T-helper 1 cell treated with Interleukin-12 subunit alpha and Interleukin-12 subunit beta and Interleukin-4 antibody, amounts not matched to agents 30 μg/mL and 1 μg/mL, for 36 hours (primary cell): ENCODE data around the gene GDF15.
A peak's percentile ranks its signal among the peaks of the same experiment; 100 is the strongest.

ENCODE experiments used
- H3K27ac Mint-ChIP-seq: one replicate; pipeline ENCODE4 v1.8.0; 2021; ENCODE audit warnings: mild to moderate bottlenecking, mixed read lengths
- H3K27me3 Mint-ChIP-seq: one replicate; pipeline ENCODE4 v1.8.0; 2021; ENCODE audit warnings: low read depth, mixed read lengths
- H3K36me3 Mint-ChIP-seq: one replicate; pipeline ENCODE4 v1.8.0; 2021; ENCODE audit warnings: low read depth, mixed read lengths
- H3K4me1 Mint-ChIP-seq: one replicate; pipeline ENCODE4 v1.8.0; 2021; ENCODE audit warnings: low read depth, mixed read lengths
- H3K4me3 Mint-ChIP-seq: one replicate; pipeline ENCODE4 v1.8.0; 2021; ENCODE audit warnings: mild to moderate bottlenecking, moderate library complexity, mixed read lengths
- H3K9me3 Mint-ChIP-seq: one replicate; pipeline ENCODE4 v1.8.0; 2021; ENCODE audit warnings: mixed read lengths

The GDF15 gene

DNA sequence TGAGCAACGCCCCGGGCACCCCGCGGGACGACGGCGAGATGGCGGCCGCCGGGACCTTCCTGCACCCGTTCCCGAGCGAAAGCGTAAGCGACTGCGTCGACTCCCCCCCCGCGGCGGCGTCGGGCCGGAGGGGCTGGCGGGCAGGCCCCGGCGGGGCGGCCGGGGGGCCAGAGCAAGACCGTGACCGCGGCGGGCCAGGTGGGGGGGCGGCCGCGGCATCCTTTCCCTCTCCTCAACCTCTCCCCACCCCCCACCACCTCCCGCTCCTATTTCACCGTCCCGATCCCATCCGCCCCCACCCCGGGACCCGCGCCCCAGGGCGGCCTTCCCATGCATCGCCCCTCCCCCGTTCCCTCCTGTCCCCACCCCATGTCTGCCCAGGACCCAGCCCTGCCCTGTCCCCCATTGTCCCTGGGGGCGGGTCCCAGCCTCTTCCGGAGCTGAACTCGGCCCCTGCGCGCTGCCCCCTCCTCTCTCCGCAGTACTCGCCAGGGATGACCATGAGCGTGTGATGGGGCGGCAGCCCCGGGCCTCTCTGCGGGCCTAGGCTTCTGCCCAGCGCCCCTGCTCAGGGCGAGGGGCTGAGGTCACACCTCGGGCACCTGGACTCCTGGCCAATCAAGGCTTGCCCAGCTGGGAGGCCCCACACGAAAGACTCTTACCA lies 47.9 kb downstream of the GDF15 start:
- Mint-ChIP-seq H3K9me3 (no peaks in the 10 kb centered on the region), H3K4me1 (peaks cover 7% of the 10 kb centered on the region), H3K4me3 (no peak overlapping the region), H3K27me3 (no peaks in the 10 kb centered on the region), H3K36me3 (peaks cover 3% of the 10 kb centered on the region), H3K27ac (no peak overlapping the region)

DNA sequence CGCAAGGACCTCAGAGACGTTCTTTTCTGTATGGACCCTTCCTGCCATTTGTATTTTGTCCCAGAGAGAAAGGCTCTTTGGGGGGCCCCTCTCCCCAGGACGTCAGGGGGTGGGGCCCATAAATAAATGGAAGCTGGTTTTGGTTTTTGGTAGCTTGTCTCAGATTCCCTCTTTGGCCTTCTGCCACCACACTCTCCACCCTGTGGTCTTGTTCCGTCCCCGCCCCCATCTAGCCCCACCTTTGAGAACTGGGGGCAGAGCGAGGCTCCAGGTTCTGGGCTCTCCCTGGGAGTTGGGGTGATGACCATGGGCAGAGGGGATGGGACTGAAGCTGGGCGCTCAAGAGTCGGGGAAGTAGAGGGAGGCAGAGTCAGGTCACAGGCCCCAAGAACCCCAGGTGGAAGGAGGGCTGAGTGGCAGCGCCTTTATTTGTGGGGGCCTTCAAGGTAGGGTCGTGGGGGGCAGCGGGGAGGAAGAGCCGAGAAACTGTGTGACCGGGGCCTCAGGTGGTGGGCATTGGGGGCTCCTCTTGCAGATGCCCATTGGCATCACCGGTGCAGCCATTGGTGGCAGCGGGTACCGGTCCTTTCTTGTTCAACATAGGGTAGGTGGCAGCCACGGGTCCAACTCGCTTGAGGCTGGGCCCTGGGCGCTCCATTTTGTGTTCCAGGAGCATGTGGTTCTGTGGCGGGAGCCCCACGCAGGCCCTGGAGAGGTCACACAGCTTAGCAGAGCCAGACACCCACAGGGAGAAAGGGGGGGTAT lies 48.6 kb downstream of the GDF15 start:
- Mint-ChIP-seq H3K27me3 (no peaks in the 10 kb centered on the region), H3K4me1 (peaks cover 11% of the 10 kb centered on the region), H3K36me3 (peaks cover 3% of the 10 kb centered on the region), H3K9me3 (no peaks in the 10 kb centered on the region), H3K27ac (no peak overlapping the region), H3K4me3 (no peak overlapping the region)

DNA sequence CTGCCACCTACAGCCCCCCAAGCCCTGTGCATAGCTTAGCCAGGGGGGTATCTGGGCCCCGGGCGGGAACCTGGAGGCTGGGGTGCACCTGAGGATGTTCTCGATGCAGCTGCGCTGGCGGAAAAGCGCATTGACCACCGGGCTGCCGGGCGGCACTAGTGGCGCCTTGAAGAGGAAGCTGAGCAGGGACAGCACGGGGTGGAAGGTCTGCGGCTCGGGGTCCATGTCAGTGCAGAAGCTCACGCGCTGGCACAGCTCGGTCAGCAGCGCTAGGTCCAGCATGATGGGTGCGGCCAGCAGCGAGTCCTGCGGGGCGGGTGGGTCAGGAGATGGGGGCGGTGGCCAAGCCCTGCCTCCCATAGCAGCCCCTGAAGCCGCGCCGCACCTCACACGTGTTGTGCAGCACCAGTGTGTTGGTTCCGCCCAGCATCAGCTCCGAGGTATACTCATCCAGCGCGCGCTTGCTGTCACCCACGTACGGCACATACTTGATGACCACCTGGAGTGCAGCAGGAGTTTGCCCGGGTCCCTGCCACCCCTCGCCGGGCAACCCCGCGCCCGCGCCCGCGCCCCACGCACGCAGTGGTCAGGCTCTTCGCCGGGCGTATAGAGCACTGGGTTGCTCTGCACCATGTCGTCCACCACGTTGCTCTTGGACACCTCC lies 49.4 kb downstream of the GDF15 start:
- H3K4me1 Mint-ChIP-seq, result peaks cover 10% of the 10 kb centered on the region
- no peaks in the 10 kb centered on the region for H3K27me3 Mint-ChIP-seq
- no peak overlapping the region for H3K4me3 Mint-ChIP-seq
- no peak overlapping the region for H3K27ac Mint-ChIP-seq
- H3K36me3 Mint-ChIP-seq, result peaks cover 4% of the 10 kb centered on the region
- H3K9me3 Mint-ChIP-seq, result no peaks in the 10 kb centered on the region

DNA sequence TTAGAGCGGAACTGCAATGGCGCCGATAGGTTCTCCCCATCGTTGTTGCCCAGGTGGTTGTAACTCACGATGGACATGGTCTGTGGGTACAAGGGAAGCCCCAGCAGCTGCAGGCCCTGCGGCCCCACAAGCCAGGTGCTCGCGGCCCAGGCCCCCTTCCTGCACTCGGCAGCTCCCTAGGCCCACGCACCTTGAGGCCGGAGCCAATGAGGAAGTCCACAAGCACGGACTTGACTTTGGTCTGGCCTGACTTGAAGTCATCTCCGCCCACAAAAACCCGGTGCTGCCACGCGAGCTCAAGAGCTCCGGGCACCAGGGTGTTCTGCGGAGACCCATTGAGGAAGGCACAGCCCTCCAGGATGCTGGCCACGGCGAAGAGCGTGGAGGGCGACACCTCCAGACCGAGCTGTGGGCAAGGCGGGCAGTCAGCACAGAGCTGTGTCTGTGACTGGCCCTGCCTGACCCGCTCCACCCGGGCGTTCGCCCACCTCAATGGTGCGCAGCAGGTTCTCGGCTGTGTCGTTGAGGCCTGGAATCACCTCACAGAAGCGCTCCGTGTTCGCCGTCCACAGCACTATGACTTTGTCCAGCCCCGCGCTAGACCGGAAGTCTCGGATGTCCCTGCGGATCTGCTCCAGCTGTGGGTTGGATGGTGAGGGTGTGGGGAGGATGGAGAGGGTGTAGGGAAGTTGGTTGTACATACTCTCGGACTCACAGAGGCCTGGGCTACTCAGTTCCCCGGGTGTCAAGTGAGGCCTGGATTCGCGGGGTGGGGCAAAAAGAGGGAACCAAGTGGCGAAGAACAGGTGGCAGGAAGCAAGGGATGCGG lies 50.1 kb downstream of the GDF15 start:
- H3K36me3 Mint-ChIP-seq, result peaks cover 9% of the 10 kb centered on the region
- H3K4me3 Mint-ChIP-seq, result peak overlapping the region; percentile 56
- no peaks in the 10 kb centered on the region for H3K9me3 Mint-ChIP-seq
- H3K4me1 Mint-ChIP-seq, result peaks cover 8% of the 10 kb centered on the region
- no peak overlapping the region for H3K27ac Mint-ChIP-seq
- H3K27me3 Mint-ChIP-seq, result no peaks in the 10 kb centered on the region

DNA sequence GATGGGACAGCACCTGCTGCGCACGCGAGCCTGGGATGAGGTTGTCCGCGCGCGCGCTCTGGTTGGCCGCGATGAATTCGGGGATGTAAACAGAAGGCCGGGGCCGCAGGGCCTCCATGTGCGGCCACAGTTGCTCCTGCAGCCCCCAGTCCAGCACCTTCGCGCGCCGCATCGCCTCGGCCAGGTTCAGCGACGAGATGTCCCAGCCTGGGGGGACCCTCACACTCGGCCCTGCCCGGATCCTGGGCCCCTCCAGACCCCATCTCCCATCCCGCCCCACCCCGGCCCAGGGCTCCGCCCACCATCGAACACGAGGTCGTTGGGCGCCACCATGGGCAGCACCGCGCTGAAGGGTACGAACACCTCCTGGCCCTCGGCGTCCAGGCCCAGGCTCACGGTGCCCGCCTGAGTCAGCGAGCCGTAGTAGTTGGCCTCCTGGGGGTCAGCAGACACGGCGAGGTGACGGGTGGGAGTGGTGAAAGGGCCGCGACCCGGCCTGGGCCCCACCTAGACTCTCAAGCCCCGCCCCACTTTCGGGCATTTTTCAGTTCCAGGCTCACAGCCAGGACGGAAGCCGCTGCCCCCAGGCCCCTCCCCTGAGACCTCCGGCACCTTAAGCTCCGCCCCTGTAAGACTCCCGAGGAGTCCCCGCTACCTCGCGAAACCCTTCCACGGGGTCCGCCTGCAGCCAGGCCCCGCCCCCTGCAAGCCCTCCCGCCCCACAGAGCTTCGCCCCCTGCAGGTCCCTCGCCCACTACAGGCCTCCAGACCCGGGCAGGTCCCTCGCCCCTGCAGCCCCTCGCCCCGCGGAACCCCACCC lies 50.9 kb downstream of the GDF15 start:
- Mint-ChIP-seq H3K27ac (no peak overlapping the region), H3K4me3 (peak overlapping the region; percentile 59), H3K4me1 (peaks cover 13% of the 10 kb centered on the region), H3K9me3 (no peaks in the 10 kb centered on the region), H3K36me3 (peaks cover 9% of the 10 kb centered on the region), H3K27me3 (no peaks in the 10 kb centered on the region)

DNA sequence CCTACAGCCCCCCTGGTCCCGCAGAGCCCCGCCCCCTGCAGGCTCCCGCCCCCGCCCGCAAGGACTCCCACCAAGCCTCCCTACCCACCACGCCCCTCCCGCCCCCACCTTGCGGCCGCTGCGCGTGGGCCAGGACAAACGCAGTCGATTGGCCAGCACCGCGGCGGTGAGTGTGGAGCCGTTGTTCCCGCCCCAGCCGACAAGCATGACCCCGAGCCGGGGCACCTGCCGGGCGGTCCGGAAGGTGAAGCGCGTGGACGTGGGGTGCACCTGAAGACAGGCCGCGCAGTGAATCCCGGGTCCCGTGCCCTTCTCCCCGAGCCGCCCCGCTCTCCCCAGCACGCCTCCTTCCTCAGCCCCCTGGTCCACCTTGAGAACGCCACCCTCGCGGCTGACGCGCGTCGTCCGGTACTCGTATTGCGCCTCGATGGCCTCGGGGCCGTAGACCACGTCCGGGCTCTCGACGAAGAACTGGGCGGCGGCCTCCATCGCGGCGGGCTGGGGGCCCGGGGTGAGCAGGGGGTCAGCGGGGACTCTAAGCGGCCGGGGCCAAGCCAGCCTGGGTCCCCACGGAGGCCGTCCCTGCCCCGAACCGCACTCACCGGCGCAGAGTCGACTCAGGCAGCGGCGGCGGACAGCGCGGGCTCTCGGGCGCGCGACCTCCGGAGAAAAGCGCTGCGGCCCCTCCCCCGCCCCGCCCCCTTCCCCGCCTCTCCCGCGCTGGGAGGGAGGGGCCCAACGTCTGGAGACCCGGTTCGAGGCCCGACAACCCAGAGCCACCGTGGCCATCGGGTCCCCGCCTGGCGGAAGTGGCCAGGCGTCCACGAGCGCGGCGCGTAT lies 51.8 kb downstream of the GDF15 start, which contains the start of gene ISYNA1:
Gene ISYNA1 (minus strand): TSS at position 643 of the 840 bp plus-strand sequence. CDS start 154 bp downstream, at position 489.
- H3K27me3 Mint-ChIP-seq, result no peaks in the 10 kb centered on the region
- no peak within 1 kb of the TSS for H3K27ac Mint-ChIP-seq
- H3K4me1 Mint-ChIP-seq, result peaks cover 19% of the 10 kb centered on the region
- peaks cover 17% of the 10 kb centered on the region for H3K36me3 Mint-ChIP-seq
- peaks cover 5% of the 10 kb centered on the region for H3K9me3 Mint-ChIP-seq
- peak within 1 kb of the TSS; percentile 59 for H3K4me3 Mint-ChIP-seq

DNA sequence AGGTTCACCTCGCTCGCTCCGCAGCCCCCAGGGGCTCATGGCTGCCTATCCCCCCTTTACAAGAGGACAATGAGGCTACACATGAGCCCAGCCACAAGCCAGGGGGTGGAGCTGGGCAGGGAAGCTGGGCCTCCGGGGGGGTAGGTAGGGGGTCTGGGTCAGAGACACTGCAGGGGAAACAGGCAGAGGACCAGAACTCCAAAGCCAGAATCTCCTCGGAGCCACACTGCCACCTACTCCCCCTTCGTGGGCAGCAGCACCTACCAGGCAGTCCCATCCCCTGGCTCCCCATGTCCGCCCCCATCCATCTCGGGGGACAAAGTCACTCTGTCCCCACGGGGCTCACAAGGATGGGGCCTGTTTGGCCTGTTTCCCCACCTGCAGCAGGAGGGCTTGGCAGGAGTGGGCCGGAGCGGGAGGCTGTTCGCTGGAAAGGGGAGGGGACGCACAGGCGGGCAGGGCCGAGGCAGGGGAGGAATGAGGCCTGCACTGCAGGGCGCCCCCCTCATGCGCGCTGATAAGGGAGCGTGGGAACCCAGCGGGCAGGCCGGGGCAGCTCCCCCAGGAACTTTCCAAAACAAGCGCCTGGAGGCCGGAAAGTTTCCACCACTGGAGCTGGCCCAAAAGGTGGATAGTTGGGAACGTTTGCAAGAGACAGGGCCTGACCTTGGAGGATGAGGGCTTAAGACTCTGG lies 52.5 kb downstream of the GDF15 start:
- peaks cover 23% of the 10 kb centered on the region for H3K36me3 Mint-ChIP-seq
- H3K27me3 Mint-ChIP-seq, result no peaks in the 10 kb centered on the region
- no peak overlapping the region for H3K4me3 Mint-ChIP-seq
- H3K4me1 Mint-ChIP-seq, result peaks cover 23% of the 10 kb centered on the region
- H3K27ac Mint-ChIP-seq, result no peak overlapping the region
- H3K9me3 Mint-ChIP-seq, result peaks cover 5% of the 10 kb centered on the region
